ENCODE data around the gene CLIC1. TPM values are rescaled to one million over a fixed set of nuclear protein-coding genes. Genes with fewer than 3 reads are reported as not detected.

The CLIC1 gene
- total and polyA plus RNA-seq, 12 donors, result 109 to 426 (median 217) TPM

DNA sequence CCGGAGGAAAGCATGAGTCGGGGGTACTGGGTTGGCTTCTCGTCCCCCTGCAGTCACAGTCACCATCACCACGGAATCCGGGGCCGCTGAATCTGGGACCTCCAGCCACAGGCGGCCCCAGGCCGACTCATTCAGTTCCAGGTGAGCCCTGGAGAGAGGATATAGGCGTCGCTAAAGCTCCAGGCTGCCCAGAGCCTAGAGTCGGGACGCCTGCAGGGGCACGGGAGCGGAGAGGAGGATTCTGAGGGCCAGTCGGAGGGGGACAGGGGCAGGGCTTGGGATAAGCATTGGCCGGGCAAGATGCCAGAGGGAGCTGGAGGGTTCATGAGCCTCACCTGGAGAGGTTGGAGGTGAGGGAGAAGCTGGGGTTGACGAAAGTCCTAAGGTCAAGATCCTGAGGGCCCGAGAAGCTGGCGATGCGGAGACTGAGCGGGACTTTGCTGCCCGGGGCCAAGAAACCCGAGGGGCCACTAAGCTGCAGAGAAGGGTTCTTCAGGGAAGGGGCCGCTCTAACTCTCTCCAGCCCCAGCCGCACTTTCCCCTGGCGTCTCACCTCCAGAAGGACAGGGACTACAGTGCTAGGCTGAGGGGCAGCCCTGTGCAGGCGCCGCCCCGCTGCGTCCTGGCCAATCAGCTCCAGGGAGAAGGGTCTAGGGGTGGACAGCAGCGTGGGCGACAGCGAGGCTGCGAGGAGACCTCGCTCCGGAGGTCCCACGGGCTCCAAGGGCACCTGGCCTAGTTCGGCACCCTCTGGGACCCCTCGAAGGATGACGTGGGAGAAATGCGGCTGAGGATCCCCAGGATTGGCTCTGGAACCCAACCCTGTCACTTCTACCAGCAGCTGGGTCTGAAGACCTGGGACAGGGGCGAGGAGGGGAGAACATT lies 29.8 kb upstream of the CLIC1 start:
- intact Hi-C loops (cut with DNase I), result loop anchor here in 1 of 2 donors (5.0 kb wide), 1 partner anchor 84 kb away; the partner anchor contains the start of gene LY6G5C
- TF ChIP-seq POLR2A (IDR thresholded peaks at IDR 0.05) (no peak), CTCF (IDR thresholded peaks at IDR 0.05) (no peak)
- Histone ChIP-seq H3K9me3 (replicated peaks in 1 of 3) (no peaks in the 10 kb centered on the region), H3K36me3 (replicated peaks in 1 of 2) (no peaks in the 10 kb centered on the region), H3K27ac (no peak overlapping the region), H3K4me1 (replicated peaks in 1 of 2) (no peaks in the 10 kb centered on the region), H3K4me3 (no peak overlapping the region), H3K27me3 (no peaks in the 10 kb centered on the region)
- WGBS, 4 donors, result 45 to 58% (median 49%) methylated on average over 28 to 42 of the region's 42 CpGs
- DNase-seq, result no peak

- Histone ChIP-seq H3K27me3 (no peaks in the 10 kb centered on the region), H3K36me3 (replicated peaks in 1 of 2) (no peaks in the 10 kb centered on the region), H3K4me1 (replicated peaks in 1 of 2) (no peaks in the 10 kb centered on the region), H3K9me3 (replicated peaks in 1 of 3) (no peaks in the 10 kb centered on the region), H3K4me3 (no peak overlapping the region), H3K27ac (no peak overlapping the region)
- DNase-seq, result no peak
- intact Hi-C loops (cut with DNase I), result loop anchor here in 1 of 2 donors (5.0 kb wide), 1 partner anchor 83 kb away; the partner anchor contains the start of gene LY6G5C
- 86 to 90% (median 89%) methylated on average over 9 of the region's 9 CpGs for WGBS, 4 donors
- no peak for TF ChIP-seq POLR2A (IDR thresholded peaks at IDR 0.05)
- no peak for TF ChIP-seq CTCF (IDR thresholded peaks at IDR 0.05)
Measured at GRCh38 chr6:31765559-31765909, 29.2 kb upstream of the CLIC1 start.

GRCh38 chr6:31764198-31764597 lies 27.9 kb upstream of the CLIC1 start:
- intact Hi-C loops (cut with DNase I), result no loop called here

GRCh38 chr6:31763619-31763940 lies 27.2 kb upstream of the CLIC1 start:
- Histone ChIP-seq H3K27me3 (no peaks in the 10 kb centered on the region), H3K27ac (peak overlapping the region in 1 of 5 donors; percentile 1), H3K36me3 (replicated peaks in 1 of 2) (no peaks in the 10 kb centered on the region), H3K4me3 (no peak overlapping the region), H3K9me3 (replicated peaks in 1 of 3) (no peaks in the 10 kb centered on the region), H3K4me1 (replicated peaks in 1 of 2) (no peaks in the 10 kb centered on the region)
- WGBS, 4 donors, result 33 to 73% (median 44%) methylated on average over 1 of the region's 1 CpG
- TF ChIP-seq POLR2A (IDR thresholded peaks at IDR 0.05) (no peak), CTCF (IDR thresholded peaks at IDR 0.05) (no peak)
- intact Hi-C loops (cut with DNase I), result no loop called here
- no peak for DNase-seq

More at GRCh38 chr6:31764198-31764597, 27.9 kb upstream of the CLIC1 start:
- WGBS, 4 donors, result 93 to 95% (median 94%) methylated on average over 2 to 4 of the region's 4 CpGs
- H3K4me3 ChIP-seq, result no peak overlapping the region
- no peak overlapping the region for H3K27ac ChIP-seq
- TF ChIP-seq CTCF (IDR thresholded peaks at IDR 0.05) (no peak), POLR2A (IDR thresholded peaks at IDR 0.05) (no peak)
- no peak for DNase-seq
- H3K36me3 ChIP-seq (replicated peaks in 1 of 2), result no peaks in the 10 kb centered on the region
- H3K27me3 ChIP-seq, result no peaks in the 10 kb centered on the region
- no peaks in the 10 kb centered on the region for H3K9me3 ChIP-seq (replicated peaks in 1 of 3)
- no peaks in the 10 kb centered on the region for H3K4me1 ChIP-seq (replicated peaks in 1 of 2)
